Measurements from ENCODE around the gene TCOF1.

Gene TCOF1

GRCh38 chr5:150323819-150324218 is 33.7 kb upstream of the TCOF1 start:
- WGBS, 2 experiments: 70 to 83% methylated on average over 8 of the region's 8 CpGs

GRCh38 chr5:150325426-150325825 is 32.1 kb upstream of the TCOF1 start:
- H3K27me3 ChIP-seq (ENCODE audit: control insufficient read depth, insufficient read depth, low read length, poor library complexity, severe bottlenecking): no peaks in the 10 kb centered on the region
- H3K27ac ChIP-seq (ENCODE audit: insufficient read depth, low read depth, low read length, poor library complexity, severe bottlenecking): no peak overlapping the region
- no peak overlapping the region for H3K4me3 ChIP-seq (ENCODE audit: insufficient read depth, low read depth, low read length)
- H3K4me1 ChIP-seq (ENCODE audit: control insufficient read depth, insufficient read depth, low read length): peaks cover 9% of the 10 kb centered on the region
- 90 to 94% methylated on average over 4 of the region's 4 CpGs for WGBS, 2 experiments
- no peaks in the 10 kb centered on the region for H3K36me3 ChIP-seq (ENCODE audit: control insufficient read depth, insufficient read depth, low read length)
- H3K9me3 ChIP-seq (ENCODE audit: control insufficient read depth, low read length): no peaks in the 10 kb centered on the region

More at GRCh38 chr5:150323819-150324218, 33.7 kb upstream of the TCOF1 start:
- Histone ChIP-seq H3K4me3 (ENCODE audit: insufficient read depth, low read depth, low read length) (no peak overlapping the region), H3K27ac (ENCODE audit: insufficient read depth, low read depth, low read length, poor library complexity, severe bottlenecking) (no peak overlapping the region), H3K27me3 (ENCODE audit: control insufficient read depth, insufficient read depth, low read length, poor library complexity, severe bottlenecking) (no peaks in the 10 kb centered on the region), H3K9me3 (ENCODE audit: control insufficient read depth, low read length) (no peaks in the 10 kb centered on the region), H3K4me1 (ENCODE audit: control insufficient read depth, insufficient read depth, low read length) (peaks cover 21% of the 10 kb centered on the region), H3K36me3 (ENCODE audit: control insufficient read depth, insufficient read depth, low read length) (no peaks in the 10 kb centered on the region)

- 50 to 54% methylated on average over 2 of the region's 2 CpGs for WGBS, 2 experiments
- H3K27ac ChIP-seq (ENCODE audit: insufficient read depth, low read depth, low read length, poor library complexity, severe bottlenecking): no peak overlapping the region
- H3K4me1 ChIP-seq (ENCODE audit: control insufficient read depth, insufficient read depth, low read length): peaks cover 9% of the 10 kb centered on the region
- no peaks in the 10 kb centered on the region for H3K27me3 ChIP-seq (ENCODE audit: control insufficient read depth, insufficient read depth, low read length, poor library complexity, severe bottlenecking)
- H3K4me3 ChIP-seq (ENCODE audit: insufficient read depth, low read depth, low read length): no peak overlapping the region
- no peaks in the 10 kb centered on the region for H3K9me3 ChIP-seq (ENCODE audit: control insufficient read depth, low read length)
- H3K36me3 ChIP-seq (ENCODE audit: control insufficient read depth, insufficient read depth, low read length): no peaks in the 10 kb centered on the region
These were observed 30.8 kb upstream of the TCOF1 start for GRCh38 chr5:150326707-150327106.

- no peaks in the 10 kb centered on the region for H3K27me3 ChIP-seq (ENCODE audit: control insufficient read depth, insufficient read depth, low read length, poor library complexity, severe bottlenecking)
- 69 to 79% methylated on average over 3 of the region's 3 CpGs for WGBS, 2 experiments
- H3K4me1 ChIP-seq (ENCODE audit: control insufficient read depth, insufficient read depth, low read length): peaks cover 9% of the 10 kb centered on the region
- no peaks in the 10 kb centered on the region for H3K9me3 ChIP-seq (ENCODE audit: control insufficient read depth, low read length)
- H3K27ac ChIP-seq (ENCODE audit: insufficient read depth, low read depth, low read length, poor library complexity, severe bottlenecking): no peak overlapping the region
- no peaks in the 10 kb centered on the region for H3K36me3 ChIP-seq (ENCODE audit: control insufficient read depth, insufficient read depth, low read length)
- H3K4me3 ChIP-seq (ENCODE audit: insufficient read depth, low read depth, low read length): no peak overlapping the region
These were observed 30.4 kb upstream of the TCOF1 start for GRCh38 chr5:150327139-150327538.

GRCh38 chr5:150328515-150328914 is 29.0 kb upstream of the TCOF1 start:
- H3K4me3 ChIP-seq (ENCODE audit: insufficient read depth, low read depth, low read length): no peak overlapping the region
- H3K4me1 ChIP-seq (ENCODE audit: control insufficient read depth, insufficient read depth, low read length): peaks cover 9% of the 10 kb centered on the region
- no peaks in the 10 kb centered on the region for H3K27me3 ChIP-seq (ENCODE audit: control insufficient read depth, insufficient read depth, low read length, poor library complexity, severe bottlenecking)
- H3K9me3 ChIP-seq (ENCODE audit: control insufficient read depth, low read length): no peaks in the 10 kb centered on the region
- 93 to 96% methylated on average over 2 of the region's 2 CpGs for WGBS, 2 experiments
- no peak overlapping the region for H3K27ac ChIP-seq (ENCODE audit: insufficient read depth, low read depth, low read length, poor library complexity, severe bottlenecking)
- no peaks in the 10 kb centered on the region for H3K36me3 ChIP-seq (ENCODE audit: control insufficient read depth, insufficient read depth, low read length)

- 93 to 95% methylated on average over 2 of the region's 2 CpGs for WGBS, 2 experiments
- Histone ChIP-seq H3K4me3 (ENCODE audit: insufficient read depth, low read depth, low read length) (no peak overlapping the region), H3K9me3 (ENCODE audit: control insufficient read depth, low read length) (no peaks in the 10 kb centered on the region), H3K27ac (ENCODE audit: insufficient read depth, low read depth, low read length, poor library complexity, severe bottlenecking) (no peak overlapping the region), H3K36me3 (ENCODE audit: control insufficient read depth, insufficient read depth, low read length) (no peaks in the 10 kb centered on the region), H3K27me3 (ENCODE audit: control insufficient read depth, insufficient read depth, low read length, poor library complexity, severe bottlenecking) (no peaks in the 10 kb centered on the region), H3K4me1 (ENCODE audit: control insufficient read depth, insufficient read depth, low read length) (peaks cover 9% of the 10 kb centered on the region)
These were observed 28.5 kb upstream of the TCOF1 start for GRCh38 chr5:150329038-150329437.

GRCh38 chr5:150329881-150330876 is 27.3 kb upstream of the TCOF1 start:
- Histone ChIP-seq H3K9me3 (ENCODE audit: control insufficient read depth, low read length) (no peaks in the 10 kb centered on the region), H3K4me1 (ENCODE audit: control insufficient read depth, insufficient read depth, low read length) (peaks cover 9% of the 10 kb centered on the region), H3K27ac (ENCODE audit: insufficient read depth, low read depth, low read length, poor library complexity, severe bottlenecking) (no peak overlapping the region), H3K4me3 (ENCODE audit: insufficient read depth, low read depth, low read length) (no peak overlapping the region), H3K36me3 (ENCODE audit: control insufficient read depth, insufficient read depth, low read length) (no peaks in the 10 kb centered on the region), H3K27me3 (ENCODE audit: control insufficient read depth, insufficient read depth, low read length, poor library complexity, severe bottlenecking) (no peaks in the 10 kb centered on the region)
- WGBS, 2 experiments: 89 to 90% methylated on average over 15 to 16 of the region's 17 CpGs

- 90% methylated on average over 5 of the region's 5 CpGs for WGBS, 2 experiments
- H3K9me3 ChIP-seq (ENCODE audit: control insufficient read depth, low read length): no peaks in the 10 kb centered on the region
- H3K36me3 ChIP-seq (ENCODE audit: control insufficient read depth, insufficient read depth, low read length): no peaks in the 10 kb centered on the region
- no peak overlapping the region for H3K4me3 ChIP-seq (ENCODE audit: insufficient read depth, low read depth, low read length)
- H3K27me3 ChIP-seq (ENCODE audit: control insufficient read depth, insufficient read depth, low read length, poor library complexity, severe bottlenecking): no peaks in the 10 kb centered on the region
- H3K27ac ChIP-seq (ENCODE audit: insufficient read depth, low read depth, low read length, poor library complexity, severe bottlenecking): no peak overlapping the region
- no peaks in the 10 kb centered on the region for H3K4me1 ChIP-seq (ENCODE audit: control insufficient read depth, insufficient read depth, low read length)
These were observed 24.1 kb upstream of the TCOF1 start for GRCh38 chr5:150333400-150333799.

- WGBS, 2 experiments: 95% methylated on average over 3 to 4 of the region's 4 CpGs
- Histone ChIP-seq H3K36me3 (ENCODE audit: control insufficient read depth, insufficient read depth, low read length) (no peaks in the 10 kb centered on the region), H3K27ac (ENCODE audit: insufficient read depth, low read depth, low read length, poor library complexity, severe bottlenecking) (no peak overlapping the region), H3K4me3 (ENCODE audit: insufficient read depth, low read depth, low read length) (no peak overlapping the region), H3K27me3 (ENCODE audit: control insufficient read depth, insufficient read depth, low read length, poor library complexity, severe bottlenecking) (no peaks in the 10 kb centered on the region), H3K4me1 (ENCODE audit: control insufficient read depth, insufficient read depth, low read length) (no peaks in the 10 kb centered on the region), H3K9me3 (ENCODE audit: control insufficient read depth, low read length) (no peaks in the 10 kb centered on the region)
These were observed 21.7 kb upstream of the TCOF1 start for GRCh38 chr5:150335778-150336177.

GRCh38 chr5:150338546-150338945 is 19.0 kb upstream of the TCOF1 start:
- no peaks in the 10 kb centered on the region for H3K36me3 ChIP-seq (ENCODE audit: control insufficient read depth, insufficient read depth, low read length)
- WGBS, 2 experiments: 94% methylated on average over 11 of the region's 11 CpGs
- no peaks in the 10 kb centered on the region for H3K9me3 ChIP-seq (ENCODE audit: control insufficient read depth, low read length)
- no peaks in the 10 kb centered on the region for H3K4me1 ChIP-seq (ENCODE audit: control insufficient read depth, insufficient read depth, low read length)
- H3K27ac ChIP-seq (ENCODE audit: insufficient read depth, low read depth, low read length, poor library complexity, severe bottlenecking): no peak overlapping the region
- H3K4me3 ChIP-seq (ENCODE audit: insufficient read depth, low read depth, low read length): no peak overlapping the region
- H3K27me3 ChIP-seq (ENCODE audit: control insufficient read depth, insufficient read depth, low read length, poor library complexity, severe bottlenecking): no peaks in the 10 kb centered on the region
